Urinary bladder (tissue), 4 donors: ENCODE results near the gene DPEP2NB. TPM values are rescaled to one million over a fixed set of nuclear protein-coding genes. Genes with fewer than 3 reads are reported as not detected.

Experiments used
- DNase-seq: peaks from one replicate; pipeline ENCODE4 v3.0.0-alpha.2; 2015; ENCODE audit errors: extremely low spot score
- H3K27ac ChIP-seq: one replicate; pipeline ENCODE4 v1.5.1; 2013; ENCODE audit warnings: low read depth, mild to moderate bottlenecking, moderate library complexity
- H3K36me3 ChIP-seq: one replicate; pipeline ENCODE4 v1.6.1; 2013; ENCODE audit warnings: mild to moderate bottlenecking, moderate library complexity; ENCODE audit not compliant: insufficient read depth
- H3K4me1 ChIP-seq: one replicate; pipeline ENCODE4 v1.6.1; 2013; ENCODE audit warnings: mild to moderate bottlenecking, moderate library complexity; ENCODE audit not compliant: insufficient read depth
- H3K4me3 ChIP-seq: one replicate; pipeline ENCODE4 v1.5.1; 2013; ENCODE audit warnings: low read depth, low read length
- WGBS: extraction: QIAGEN DNeasy Blood & Tissue Kit; methylation state at CpG from one replicate; pipeline ENCODE4 v1.1.7; 2013; 5-methylcytosine and 5-hydroxymethylcytosine counted together
- polyA plus RNA-seq: library from polyadenylated mRNA; stranded (reverse); fragments of 200-250 nt; gene quantifications from one replicate; pipeline ENCODE4 v1.2.3, GENCODE V29; 2013
- total RNA-seq: library from RNA; depleted of rRNA; stranded (reverse); fragments of >200 nt; gene quantifications from one replicate; pipeline ENCODE4 v1.2.3, GENCODE V29; 2014
- donor health status: healthy with polysubstance abuse.
- donor health status: healthy.

DPEP2NB gene, protein sequence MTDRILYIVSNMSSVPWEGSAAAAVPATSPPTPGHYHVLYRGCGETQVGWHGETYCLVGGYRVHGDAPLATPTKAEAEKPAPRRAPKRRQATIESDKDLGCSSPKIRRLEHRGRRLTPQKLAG
- total RNA-seq (not detected), polyA plus RNA-seq (not detected)

GRCh38 chr16:68015681-68016080, at the start of gene DPEP2NB:
Gene DPEP2NB, minus strand, starts transcription at chr16:68015911. Its CDS starts 141 bp downstream, at chr16:68015770.
- 86% methylated on average over 5 of the region's 5 CpGs for WGBS
- no peaks in the 10 kb centered on the region for H3K4me1 ChIP-seq
- H3K4me3 ChIP-seq: no peak within 1 kb of the TSS
- H3K36me3 ChIP-seq: no peaks in the 10 kb centered on the region
- no peak for DNase-seq
- no peak within 1 kb of the TSS for H3K27ac ChIP-seq

DNA sequence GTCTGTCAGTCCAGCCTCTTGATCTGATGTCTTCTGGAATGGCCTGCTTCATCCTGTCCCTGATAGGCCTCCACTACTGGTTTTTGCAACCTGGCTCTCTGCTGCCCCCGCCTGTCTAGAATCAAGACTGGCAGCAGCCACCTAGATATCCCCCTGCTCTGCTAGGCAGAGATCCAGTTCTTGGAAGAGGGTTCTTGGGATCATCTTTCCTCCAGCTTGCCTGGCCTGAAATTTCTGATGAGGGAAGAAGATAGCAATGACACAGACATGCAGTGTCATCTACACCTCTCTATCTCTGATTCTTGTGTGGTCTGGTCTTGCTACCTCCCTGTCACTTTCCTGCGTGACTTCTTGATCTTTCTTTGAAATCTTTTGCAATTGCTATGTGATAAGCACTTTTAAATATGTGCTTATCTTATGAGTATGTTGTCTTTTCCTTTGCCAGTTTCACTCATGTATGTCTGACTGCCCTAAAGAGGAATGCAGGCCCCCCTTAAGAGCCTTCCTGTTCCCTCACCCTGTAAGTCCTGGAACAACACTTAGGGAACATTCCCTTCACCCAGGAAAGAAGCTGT, 49.2 kb upstream of the DPEP2NB start:
- DNase-seq: no peak
- Histone ChIP-seq H3K4me3 (no peak overlapping the region), H3K27ac (no peak overlapping the region), H3K36me3 (no peaks in the 10 kb centered on the region), H3K4me1 (no peaks in the 10 kb centered on the region)
- WGBS: 33% methylated on average over 2 of the region's 2 CpGs

DNA sequence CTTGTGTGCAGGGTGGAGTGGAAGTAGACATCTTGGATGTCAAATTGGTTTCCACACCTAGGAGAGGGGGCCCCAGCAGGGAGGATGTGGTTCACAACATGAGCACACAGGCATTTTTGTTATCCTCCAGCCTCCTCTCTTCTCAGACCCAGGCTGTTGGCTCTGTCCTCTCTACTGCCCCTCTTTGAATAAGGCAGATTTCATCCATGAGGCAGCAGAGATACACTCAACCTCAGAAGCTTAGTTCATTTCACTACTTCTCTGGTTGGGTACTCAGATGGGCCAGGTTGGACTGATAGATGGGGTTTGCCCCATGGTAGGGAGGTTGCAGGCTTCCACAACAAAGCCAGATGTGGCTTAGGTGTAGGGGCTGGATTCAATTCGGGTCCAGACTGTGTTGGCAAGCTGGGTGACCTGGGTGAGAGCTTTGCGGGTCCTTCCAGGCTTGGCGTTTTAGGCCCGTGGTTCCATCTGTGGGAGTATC, 47.2 kb upstream of the DPEP2NB start:
- no peak for DNase-seq
- peaks cover 1% of the 10 kb centered on the region for H3K36me3 ChIP-seq
- H3K27ac ChIP-seq: no peak overlapping the region
- WGBS: 94% methylated on average over 4 of the region's 4 CpGs
- no peaks in the 10 kb centered on the region for H3K4me1 ChIP-seq
- H3K4me3 ChIP-seq: no peak overlapping the region

- 87% methylated on average over 3 of the region's 3 CpGs for WGBS
- Histone ChIP-seq H3K27ac (no peak overlapping the region), H3K4me1 (no peaks in the 10 kb centered on the region), H3K36me3 (peaks cover 1% of the 10 kb centered on the region), H3K4me3 (no peak overlapping the region)
- DNase-seq: no peak
These were observed 45.7 kb upstream of the DPEP2NB start for GRCh38 chr16:68061396-68061795.

DNA sequence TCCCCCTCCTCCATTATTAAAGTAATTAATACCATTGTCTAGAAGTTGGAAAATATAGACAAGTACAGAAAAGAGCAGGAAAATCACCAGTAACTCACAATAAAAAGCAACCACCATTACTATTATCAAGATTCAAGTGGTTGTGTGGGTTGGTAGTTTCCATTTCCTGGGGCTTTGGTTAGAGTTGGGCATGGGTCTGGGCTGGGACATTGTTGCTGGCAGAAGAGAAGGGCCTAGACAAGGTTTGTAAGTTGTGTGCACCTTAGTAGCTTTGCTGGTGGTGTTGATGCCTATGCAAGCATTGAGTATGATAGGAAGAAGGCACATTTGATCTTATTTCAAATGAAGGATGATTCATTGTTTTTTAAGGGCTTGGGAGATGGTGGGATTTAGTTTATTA, 44.1 kb upstream of the DPEP2NB start:
- no peak for DNase-seq
- peaks cover 3% of the 10 kb centered on the region for H3K36me3 ChIP-seq
- no peak overlapping the region for H3K4me3 ChIP-seq
- no peak overlapping the region for H3K27ac ChIP-seq
- no peaks in the 10 kb centered on the region for H3K4me1 ChIP-seq

DNA sequence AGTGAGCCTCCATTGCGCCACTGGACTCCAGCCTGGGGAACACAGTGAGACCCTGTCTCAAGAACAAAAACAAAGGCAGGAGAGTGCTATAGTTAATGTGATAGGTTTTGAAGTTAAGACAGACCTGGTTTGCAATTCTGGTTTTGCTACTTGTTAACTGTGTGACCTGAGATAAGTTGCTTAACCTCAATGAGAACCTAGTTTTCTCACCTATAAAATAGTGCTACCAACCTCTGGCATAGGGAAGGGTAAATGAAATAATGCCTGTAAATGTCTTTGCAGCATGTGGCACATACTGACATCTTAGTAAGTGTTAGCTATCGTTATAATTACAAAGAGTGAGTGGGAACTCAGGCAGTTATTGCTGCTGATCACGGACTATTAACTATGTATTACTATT, 39.7 kb upstream of the DPEP2NB start:
- H3K27ac ChIP-seq: no peak overlapping the region
- WGBS: 94% methylated on average over 3 of the region's 3 CpGs
- no peaks in the 10 kb centered on the region for H3K4me1 ChIP-seq
- H3K36me3 ChIP-seq: peaks cover 3% of the 10 kb centered on the region
- no peak overlapping the region for H3K4me3 ChIP-seq
- no peak for DNase-seq

DNA sequence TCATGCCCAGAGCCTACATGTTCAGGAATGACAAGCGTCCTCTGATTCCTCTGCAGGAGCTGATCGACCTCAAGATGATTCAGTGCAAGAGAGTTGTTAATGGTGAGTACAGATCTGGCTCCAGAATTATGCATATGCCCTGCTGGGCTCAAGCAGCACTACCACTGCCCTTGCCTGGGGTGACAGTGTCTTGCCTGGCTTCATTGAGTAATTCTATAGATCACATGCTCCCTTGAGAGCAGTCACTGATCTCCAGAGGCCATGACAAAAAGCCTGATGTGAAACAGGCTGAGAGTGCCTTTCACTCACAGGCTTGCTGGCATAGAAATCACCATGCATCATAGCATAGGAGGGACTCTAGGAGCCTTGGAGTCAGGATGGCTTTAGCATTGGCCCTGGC, 33.7 kb upstream of the DPEP2NB start:
- Histone ChIP-seq H3K4me1 (no peaks in the 10 kb centered on the region), H3K4me3 (no peak overlapping the region), H3K36me3 (no peaks in the 10 kb centered on the region), H3K27ac (no peak overlapping the region)
- DNase-seq: no peak
- WGBS: 94% methylated on average over 2 of the region's 2 CpGs

GRCh38 chr16:68047987-68048386, 32.3 kb upstream of the DPEP2NB start:
- WGBS: 87% methylated on average over 2 of the region's 2 CpGs
- H3K4me3 ChIP-seq: no peak overlapping the region
- H3K4me1 ChIP-seq: no peaks in the 10 kb centered on the region
- no peaks in the 10 kb centered on the region for H3K36me3 ChIP-seq
- no peak overlapping the region for H3K27ac ChIP-seq
- no peak for DNase-seq

GRCh38 chr16:68046106-68046505, 30.4 kb upstream of the DPEP2NB start:
- Histone ChIP-seq H3K27ac (no peak overlapping the region), H3K4me1 (no peaks in the 10 kb centered on the region), H3K4me3 (no peak overlapping the region), H3K36me3 (no peaks in the 10 kb centered on the region)
- 78% methylated on average over 7 of the region's 7 CpGs for WGBS
- no peak for DNase-seq

- Histone ChIP-seq H3K27ac (no peak overlapping the region), H3K4me3 (no peak overlapping the region), H3K4me1 (no peaks in the 10 kb centered on the region), H3K36me3 (no peaks in the 10 kb centered on the region)
- DNase-seq: no peak
- WGBS: 98% methylated on average over 2 of the region's 2 CpGs
These were observed 26.1 kb upstream of the DPEP2NB start for GRCh38 chr16:68041783-68042182.

DNA sequence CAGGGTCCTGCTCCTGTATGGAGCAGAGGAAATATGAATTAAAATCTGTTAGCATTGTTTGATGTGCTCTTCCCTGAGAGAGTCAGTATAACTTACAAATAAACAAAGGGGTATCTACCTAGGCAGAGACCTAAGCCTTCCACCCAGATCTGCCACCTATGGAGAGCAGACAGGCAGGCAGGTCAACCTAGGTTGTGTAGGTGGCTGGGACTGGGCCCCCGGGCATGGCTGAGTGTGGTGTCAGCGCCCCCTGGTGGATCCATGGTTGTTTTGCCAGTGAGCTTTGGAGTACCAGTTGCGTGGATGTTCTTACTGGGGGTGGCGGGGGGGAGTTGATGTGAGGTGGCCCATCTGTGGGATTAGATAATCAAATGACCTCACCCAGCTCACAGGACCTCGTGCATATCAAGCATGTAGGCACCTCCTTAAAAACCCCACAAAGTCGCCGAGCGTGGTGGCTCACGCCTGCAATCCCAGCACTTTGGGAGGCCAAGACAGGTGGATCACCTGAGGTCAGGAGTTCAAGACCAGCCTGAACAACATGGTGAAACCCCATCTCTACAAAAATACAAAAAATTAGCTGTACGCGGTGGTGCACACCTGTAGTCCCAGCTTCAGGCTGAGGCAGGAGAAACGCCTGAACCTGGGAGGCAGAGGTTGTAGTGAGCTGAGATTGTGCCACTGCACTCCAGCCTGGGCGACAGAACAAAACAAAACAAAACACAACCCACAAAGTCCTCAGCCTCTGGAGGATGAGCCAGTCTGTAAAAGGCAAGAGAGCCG, 25.0 kb upstream of the DPEP2NB start:
- DNase-seq: no peak
- Histone ChIP-seq H3K4me3 (no peak overlapping the region), H3K27ac (no peak overlapping the region), H3K36me3 (no peaks in the 10 kb centered on the region), H3K4me1 (no peaks in the 10 kb centered on the region)
- 66% methylated on average over 14 of the region's 14 CpGs for WGBS

GRCh38 chr16:68037841-68038597, 22.3 kb upstream of the DPEP2NB start:
- Histone ChIP-seq H3K4me3 (no peak overlapping the region), H3K4me1 (no peaks in the 10 kb centered on the region), H3K27ac (no peak overlapping the region), H3K36me3 (no peaks in the 10 kb centered on the region)
- WGBS: 92% methylated on average over 9 of the region's 9 CpGs
- DNase-seq: no peak

DNA sequence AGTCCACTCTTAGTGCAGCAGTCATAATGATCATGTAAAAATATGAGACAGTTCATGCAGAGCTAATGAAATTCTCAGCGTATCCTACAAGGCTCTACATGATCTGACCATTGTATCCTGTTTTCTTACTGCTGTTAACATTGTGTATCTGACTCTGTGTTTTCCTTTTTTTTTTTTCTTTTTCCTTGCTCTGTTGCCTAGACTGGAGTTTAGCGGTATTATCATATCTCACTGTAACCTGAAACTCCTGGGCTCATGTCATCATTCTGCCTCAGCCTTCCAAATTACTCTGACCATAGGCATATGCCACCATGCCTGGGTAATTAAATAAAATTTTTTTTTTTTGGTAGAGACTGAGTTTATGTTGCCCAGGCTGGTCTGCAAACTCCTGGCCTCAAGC, 19.5 kb upstream of the DPEP2NB start:
- 81% methylated on average over 2 of the region's 2 CpGs for WGBS
- Histone ChIP-seq H3K4me3 (no peak overlapping the region), H3K36me3 (no peaks in the 10 kb centered on the region), H3K27ac (no peak overlapping the region), H3K4me1 (no peaks in the 10 kb centered on the region)
- no peak for DNase-seq

DNA sequence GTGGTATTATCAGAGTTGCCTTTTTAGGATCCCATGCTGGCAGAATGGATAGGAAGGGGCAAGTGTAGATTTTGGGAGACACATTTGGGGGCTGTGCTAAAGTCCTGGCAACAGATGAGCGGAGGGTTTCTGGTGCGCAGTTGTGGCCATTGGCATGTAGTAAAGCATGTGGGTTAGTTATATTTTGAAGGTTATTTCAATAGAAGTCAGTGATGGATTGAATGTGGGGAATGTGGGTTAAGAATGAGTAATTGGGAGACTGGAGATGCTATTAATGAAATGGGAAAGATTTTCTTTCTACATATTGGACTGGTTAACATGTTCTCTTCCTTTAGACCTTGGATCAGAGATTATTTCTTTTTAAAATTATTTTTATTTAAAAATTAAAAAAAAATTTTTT, 17.4 kb upstream of the DPEP2NB start:
- Histone ChIP-seq H3K4me1 (no peaks in the 10 kb centered on the region), H3K27ac (no peak overlapping the region), H3K36me3 (no peaks in the 10 kb centered on the region), H3K4me3 (no peak overlapping the region)
- no peak for DNase-seq
- 94% methylated on average over 2 of the region's 2 CpGs for WGBS
